SIG-M5 treated with dmso at 0.1 percent for 504 hours (cell line): ENCODE measurements around the gene PSME1.

ENCODE experiments used
- DNase-seq: peaks from one replicate; lab custom pipeline; 2025; ENCODE audit not compliant: unreplicated experiment; lab: John Stamatoyannopoulos, UW

Gene PSME1

DNA sequence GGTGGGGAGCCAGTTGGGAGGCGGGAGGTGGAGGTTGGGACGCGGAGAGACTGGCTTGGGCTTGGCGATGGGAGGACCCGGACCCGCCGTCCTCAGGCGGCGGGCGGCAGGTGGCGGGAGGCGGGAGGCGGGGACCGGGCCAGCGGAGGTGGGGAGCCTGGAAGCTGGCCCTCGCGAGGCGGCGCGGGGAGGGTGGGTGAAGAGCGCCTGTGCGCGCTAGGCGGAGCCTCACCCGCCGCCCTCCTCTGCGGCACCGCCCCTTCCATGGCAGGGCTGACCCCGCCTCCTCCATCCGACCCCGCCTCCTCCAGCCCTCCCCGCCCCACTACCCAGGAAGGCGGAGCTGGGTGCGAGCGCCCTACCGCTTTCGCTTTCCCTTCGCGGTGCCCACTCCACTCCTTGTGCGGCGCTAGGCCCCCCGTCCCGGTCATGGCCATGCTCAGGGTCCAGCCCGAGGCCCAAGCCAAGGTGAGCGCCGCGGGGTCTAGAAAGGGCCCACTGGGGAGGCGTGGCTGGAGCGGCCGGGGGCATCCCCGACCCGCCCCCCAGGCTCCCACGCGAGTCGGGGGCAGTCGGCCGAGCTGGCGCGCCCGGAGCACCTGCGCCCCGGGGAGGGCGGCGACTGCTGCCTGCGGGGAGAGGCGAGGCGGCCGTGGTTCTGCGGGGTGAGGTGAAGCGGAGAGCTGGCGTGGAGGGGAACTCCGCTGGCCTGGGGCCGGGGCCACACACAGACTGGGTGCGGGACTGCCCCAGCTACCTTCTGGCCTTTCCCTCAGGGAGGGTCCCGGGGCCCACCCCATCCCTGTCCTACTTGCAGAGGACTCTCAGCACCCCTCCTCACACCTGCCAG, at the start of gene PSME1:
Gene PSME1 (plus strand): TSS at position 361 of the 850 bp plus-strand sequence. CDS start 69 bp downstream, at position 430.
- DNase-seq, result peak; percentile 85

DNA sequence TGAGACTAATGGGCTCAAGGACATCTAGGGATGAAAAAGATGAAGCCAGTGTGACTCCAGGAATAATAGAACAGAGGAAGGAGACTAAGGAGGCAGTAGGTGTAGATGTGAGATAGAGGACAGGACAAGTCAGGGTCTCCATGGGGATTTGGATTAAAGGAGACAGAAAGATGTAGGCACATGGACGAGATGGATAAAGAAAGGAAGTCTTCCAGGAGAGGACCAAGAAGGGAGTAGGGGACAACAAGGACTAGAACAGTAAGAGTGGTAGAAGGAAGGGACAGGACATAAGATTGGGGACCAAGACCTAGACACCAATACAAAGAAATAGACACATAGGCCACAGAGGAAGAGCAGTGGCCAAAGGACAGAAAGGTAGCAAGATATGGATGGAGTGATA, 49.0 kb upstream of the PSME1 start:
- DNase-seq, result no peak

DNA sequence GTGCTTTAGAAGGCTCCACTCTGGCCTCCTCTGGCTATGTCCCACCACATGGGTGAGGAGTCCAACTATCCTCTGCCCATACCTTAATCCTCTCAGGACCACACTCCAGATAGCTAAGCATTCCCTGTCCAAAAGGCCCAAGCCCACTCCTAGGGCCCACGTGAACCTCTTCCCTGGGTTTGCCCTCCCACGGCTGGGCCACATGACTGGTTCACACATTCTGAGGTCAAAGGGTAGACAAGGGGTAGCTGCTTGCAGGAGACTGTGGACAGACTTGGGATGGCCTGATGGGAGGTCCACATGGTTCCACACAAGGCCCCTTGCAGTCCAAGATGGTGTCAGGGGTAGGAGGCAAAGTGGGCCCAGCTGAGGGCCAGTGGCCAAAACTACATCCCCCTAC, 47.9 kb upstream of the PSME1 start:
- DNase-seq, result no peak

DNA sequence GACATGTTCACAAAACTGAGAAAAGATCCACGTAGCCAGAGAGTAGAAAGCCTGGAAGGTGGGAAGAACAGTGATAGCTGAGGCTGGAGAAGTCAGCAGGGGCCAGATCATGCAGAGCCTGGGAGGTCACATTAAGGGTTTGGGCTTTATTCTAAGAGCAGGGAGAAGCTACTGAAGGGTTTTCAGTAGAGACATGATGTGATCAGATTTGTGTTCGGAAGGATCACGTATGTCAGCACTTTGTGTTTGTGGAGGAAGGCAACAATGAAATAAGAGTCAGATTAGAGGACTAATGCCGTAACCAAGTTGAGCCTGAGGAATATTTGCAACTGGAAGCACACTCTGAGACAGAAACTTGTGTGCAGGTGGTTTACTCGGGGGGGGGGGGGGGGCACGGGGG, 46.1 kb upstream of the PSME1 start:
- DNase-seq, result no peak

DNA sequence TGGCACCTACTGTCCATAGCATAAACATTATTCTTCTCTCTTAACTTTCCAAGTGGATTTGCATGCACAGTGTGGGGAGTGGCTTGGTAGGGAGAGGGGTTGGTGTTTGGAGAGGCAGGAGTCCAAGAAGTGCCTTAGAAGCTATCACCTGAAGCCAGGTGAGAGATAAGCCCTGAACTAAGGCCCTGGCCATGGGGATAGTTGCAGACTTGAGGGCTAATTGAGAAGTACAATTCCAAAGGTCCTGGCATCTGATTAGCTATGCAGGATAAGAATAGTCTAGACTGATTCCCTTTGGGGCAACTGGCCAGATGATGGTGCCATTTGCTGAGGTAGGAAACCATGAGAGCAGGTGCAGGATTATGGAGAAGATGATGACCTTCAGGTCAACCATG, 43.9 kb upstream of the PSME1 start:
- no peak for DNase-seq

DNA sequence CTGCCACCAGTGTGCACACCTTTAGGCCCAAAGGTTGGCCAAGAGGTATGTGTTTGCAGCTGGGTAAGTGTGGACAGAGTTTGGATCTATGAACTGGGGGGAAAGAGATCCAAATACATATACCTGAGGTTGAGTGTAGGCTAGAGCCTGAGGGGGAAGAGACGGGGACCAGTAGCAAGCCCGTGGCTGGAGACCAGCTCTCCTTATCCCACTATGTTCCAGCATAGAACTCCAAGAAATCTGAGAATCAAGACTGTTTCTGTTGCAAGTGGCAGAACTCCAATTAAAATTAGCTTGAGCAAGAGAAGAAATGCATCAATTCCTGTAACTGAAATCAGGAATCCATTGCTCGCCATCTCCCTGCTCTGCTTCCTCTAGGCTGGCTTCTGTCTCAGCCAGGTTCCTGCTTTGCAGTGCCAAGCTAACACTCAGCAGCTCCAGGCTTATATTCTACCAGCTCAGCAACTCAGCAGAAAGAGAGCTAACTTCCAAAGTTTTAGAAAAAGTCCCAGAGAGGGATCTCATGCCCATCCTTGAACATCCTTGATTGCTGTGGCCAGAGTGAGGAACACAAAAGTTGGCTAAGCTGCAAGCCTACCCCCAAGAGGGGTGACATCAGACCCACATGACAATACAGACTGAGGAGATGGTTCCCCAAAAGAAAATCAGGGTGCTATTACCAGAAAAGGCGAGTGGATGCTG, 43.3 kb upstream of the PSME1 start:
- no peak for DNase-seq

DNA sequence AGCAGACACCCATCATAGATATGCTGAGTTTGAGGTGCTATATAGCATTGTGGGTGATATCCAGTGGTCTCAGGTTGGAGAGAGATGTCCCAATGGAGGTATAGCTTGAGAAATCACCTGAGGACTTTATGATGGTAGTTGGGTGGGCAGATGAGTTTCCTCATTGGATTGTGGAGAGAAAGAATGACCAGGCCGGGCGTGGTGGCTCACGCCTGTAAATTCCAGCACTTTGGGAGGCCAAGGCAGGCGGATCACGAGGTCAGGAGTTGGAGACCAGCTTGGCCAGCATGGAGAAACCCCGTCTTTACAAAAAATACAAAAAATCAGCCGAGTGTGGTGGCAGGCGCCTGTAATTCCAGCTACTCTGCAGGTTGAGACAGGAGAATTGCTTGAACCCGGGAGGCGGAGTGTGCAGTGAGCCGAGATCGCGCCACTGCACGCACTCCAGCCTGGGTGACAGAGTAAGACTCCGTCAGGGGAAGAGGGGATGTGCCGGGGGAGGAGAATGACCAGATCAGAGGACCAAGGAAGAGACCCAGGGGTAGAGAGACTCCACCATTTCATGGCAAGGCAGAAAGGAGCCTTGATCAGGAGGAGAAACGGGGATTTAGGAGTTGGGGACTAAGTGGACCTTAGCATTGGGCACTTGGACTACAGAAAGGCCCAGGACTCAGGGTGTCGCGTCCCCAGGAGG, 42.6 kb upstream of the PSME1 start:
- no peak for DNase-seq

DNA sequence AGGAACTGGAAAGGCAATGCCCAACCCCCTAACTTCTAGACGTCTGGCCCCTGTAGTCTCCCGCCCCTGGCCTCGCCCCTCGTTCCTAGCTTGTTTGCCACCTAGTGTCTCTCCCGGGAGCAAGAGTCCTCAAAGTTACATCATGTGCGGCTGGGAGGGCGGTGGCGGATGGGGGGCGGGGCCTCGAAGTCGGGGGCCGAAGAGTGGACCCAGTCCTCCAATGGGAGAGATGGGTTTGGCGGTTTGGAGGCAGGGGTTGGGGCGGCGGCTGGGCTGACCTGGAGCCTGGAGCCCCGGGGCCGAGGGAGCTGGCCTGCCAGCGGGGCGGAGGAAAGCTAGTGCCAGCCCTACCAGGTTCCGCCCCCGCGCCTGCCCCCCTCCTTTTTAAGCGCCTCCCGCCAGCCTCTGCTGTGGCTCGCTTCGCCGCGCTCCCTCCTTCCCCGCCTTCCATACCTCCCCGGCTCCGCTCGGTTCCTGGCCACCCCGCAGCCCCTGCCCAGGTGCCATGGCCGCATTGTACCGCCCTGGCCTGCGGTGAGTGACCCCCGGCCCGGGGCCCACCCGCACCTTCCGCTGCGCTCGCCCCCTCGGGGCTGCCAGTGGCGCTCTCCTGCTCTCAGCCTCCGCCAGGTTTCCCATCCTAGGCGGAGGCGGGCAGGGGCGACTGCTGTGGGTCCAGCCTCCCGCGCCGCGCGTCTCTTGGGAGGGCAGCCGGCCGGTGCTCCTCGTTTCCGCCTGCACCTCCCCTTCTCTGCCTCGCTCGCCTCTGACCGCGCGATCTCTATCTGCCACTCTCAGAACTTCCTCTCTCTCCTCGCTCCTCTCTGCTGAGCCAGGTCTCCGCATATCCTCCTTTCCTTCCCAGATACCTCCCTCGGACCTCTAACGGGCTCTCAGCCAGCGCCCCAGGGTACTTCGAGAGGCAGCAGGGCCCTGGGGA, 41.8 kb upstream of the PSME1 start, which contains the start of gene PCK2:
Gene PCK2 (plus strand): TSS at position 411 of the 940 bp plus-strand sequence. CDS start 95 bp downstream, at position 506.
- DNase-seq, result peak; percentile 91

DNA sequence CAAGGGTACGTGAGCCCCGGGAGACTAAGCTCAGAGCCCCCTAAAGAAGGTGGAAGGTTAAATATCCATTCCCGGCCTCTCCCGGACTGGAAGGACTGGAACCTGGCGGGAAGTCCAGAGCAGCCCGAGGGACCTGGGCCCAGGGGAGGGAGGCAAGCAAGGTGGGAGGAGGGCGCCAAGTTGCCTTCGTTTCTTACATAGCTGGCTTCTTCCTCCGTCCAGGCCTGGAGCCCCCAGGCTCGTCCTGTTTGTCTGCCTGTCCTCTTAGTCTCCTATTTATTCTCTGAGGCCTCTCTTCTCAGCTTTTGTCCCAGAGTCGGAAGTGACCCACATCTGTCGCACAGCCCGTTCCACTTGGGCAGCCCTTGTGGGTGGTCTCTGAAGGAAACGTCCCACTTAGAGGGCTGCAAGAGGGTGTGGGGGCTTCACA, 41.1 kb upstream of the PSME1 start:
- DNase-seq, result peak; percentile 8

DNA sequence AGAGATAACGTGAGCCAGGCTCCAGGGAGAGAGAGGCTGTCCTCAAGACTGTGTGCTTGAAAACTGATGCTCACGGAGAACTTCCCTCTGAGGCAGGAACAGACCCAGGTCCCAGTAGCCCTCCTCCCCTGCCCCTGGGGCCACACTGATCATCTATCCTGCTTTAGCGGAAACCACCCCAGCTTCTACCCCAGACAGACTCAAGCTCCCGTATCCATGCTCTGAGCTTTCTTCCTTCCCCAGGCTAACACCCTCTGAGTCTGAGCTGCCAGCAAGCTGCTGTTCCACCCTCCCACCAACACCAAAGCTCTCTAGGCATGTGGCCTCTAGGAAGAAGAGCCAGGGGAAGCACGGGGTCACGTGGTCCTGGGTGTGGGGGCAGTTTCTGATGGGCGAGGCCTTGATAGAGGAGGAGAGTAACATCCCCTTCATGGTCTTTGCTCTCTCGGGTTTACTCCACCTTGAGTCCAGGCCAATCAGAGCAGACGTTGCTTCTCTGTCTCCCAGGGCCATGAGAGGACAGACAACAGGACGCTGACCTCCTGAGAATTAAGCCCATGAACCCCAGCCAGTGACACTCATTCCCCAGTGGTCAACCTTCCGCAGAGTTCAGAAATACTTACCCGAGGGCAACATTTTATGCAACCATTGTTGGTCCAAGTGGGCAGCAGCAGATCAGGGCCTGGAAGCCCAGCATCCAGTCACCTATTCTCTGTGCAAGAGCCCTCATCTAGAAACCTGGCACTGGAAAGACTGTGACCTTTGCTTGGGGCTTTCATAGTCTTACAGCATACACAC, 40.5 kb upstream of the PSME1 start:
- DNase-seq, result peak; percentile 62

DNA sequence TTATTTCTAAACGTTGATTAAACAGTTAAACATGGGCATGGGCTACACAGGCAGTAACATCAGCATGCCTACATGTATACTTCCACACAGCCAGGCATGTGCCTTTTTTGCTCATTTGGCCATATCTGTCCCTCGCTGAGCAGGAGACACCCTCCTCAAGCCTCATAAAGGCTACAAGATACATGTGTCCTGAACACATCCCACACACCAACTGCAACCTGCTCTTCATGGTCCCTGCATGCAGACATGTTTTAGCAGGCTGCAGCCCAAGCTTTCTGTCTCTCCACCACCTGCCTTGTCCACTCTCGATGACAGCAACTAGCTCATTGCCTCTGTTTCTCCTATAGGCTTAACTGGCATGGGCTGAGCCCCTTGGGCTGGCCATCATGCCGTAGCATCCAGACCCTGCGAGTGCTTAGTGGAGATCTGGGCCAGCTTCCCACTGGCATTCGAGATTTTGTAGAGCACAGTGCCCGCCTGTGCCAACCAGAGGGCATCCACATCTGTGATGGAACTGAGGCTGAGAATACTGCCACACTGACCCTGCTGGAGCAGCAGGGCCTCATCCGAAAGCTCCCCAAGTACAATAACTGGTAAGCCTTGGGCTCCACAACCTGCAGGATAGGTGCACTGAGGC, 39.3 kb upstream of the PSME1 start:
- no peak for DNase-seq

DNA sequence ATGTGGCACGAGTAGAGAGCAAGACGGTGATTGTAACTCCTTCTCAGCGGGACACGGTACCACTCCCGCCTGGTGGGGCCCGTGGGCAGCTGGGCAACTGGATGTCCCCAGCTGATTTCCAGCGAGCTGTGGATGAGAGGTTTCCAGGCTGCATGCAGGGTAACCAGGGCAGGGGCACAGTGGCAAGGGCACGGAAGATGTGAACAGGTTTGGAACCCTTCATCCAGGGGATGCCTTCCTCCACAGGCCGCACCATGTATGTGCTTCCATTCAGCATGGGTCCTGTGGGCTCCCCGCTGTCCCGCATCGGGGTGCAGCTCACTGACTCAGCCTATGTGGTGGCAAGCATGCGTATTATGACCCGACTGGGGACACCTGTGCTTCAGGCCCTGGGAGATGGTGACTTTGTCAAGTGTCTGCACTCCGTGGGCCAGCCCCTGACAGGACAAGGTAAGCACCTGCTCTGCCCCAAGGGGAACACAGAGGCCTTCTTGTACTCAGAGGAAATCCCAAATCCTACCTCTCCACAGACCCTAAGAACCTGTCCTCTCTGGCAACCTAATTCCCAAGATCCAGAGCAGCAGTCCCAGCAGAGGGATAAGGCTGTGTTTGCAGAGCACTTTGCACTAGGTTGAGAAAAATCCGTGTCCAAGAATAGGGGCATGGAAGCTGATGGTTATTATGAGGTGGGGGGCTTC, 37.6 kb upstream of the PSME1 start:
- no peak for DNase-seq

DNA sequence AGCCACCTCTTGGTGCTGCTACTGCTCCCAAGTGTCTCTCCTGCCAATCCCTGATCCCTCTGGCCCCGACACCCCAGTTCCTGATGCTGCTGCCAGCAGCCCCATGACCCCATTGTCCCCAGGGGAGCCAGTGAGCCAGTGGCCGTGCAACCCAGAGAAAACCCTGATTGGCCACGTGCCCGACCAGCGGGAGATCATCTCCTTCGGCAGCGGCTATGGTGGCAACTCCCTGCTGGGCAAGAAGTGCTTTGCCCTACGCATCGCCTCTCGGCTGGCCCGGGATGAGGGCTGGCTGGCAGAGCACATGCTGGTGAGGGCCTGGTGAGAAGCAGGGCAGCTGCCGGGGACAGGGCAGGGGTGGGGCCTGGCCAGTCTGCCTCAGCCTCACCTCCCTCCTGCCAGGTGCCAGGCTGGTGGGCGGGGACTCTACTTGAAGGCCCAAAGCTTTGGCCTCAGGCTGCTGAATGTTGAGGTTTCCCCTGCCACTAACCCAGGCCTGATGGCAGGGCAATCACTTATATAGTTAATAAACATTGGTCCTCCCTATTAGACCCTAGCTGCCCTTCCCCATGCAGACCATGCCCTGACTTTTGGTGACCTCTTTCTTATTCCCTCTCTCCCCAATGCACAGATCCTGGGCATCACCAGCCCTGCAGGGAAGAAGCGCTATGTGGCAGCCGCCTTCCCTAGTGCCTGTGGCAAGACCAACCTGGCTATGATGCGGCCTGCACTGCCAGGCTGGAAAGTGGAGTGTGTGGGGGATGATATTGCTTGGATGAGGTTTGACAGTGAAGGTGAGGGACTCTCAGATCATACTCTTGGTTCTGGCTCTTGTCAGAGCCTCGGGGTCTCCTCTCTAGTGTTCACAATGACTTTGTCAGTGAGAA, 36.8 kb upstream of the PSME1 start:
- DNase-seq, result no peak

DNA sequence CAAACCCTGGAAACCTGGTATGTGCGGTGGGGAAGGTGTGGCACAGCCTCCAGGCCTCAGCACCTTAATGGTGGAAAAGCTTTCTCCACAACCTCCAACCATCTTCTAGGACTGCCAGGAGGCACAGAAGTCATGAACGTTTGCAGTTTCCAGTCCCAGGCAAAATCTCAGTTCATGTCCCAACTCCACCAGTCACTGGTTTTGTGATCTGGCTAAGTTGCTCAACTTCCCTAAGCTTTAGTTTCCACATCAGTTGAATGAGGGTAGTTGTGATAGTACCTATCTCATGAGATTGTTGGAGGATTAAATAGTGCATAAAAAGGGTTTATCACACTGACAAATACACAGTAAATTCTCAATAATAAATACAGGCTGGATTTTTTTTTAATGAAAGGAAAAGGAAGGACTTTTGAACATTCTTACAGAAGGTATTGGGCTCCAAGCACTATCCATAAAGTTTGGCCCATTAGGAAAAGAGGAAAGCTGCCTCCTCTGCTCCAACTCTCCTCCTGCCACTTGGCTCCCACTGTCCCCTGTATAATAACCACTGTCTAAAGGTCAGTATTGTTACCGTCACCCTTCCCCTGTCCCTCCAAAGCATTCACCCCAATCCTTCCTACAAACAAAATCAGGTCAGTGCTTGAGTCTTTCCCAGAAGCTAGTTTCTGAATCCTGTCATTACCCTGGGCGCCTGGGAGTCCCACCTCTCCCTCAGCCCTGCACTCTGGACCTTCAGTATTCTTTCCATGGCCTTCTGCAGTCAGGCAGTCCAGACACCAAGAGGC, 35.6 kb upstream of the PSME1 start:
- peak; percentile 27 for DNase-seq

DNA sequence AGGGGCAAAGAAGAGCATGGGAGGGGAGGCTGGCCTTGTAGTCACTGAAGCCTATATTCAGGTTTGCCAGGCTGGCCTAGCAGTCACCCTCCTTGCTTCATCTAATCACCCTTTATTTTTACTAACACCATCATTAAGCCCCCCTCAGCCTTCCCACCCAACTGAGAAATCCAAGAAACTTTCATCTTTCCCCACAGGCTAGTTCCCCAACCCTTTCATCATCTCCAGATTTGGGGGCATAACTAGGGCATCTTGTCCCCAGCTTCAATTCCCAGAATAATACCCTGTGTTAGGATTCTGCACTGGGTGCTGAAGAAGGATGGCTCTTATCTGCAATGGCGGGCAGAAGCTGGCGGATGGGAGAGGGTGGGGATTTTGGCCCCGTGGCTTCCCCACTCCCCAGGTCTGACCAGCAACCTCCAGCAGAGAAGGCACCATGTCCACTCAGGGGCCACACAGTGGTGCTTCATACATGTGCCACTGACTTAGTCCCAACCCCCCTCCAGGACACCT, 35.0 kb upstream of the PSME1 start:
- no peak for DNase-seq

DNA sequence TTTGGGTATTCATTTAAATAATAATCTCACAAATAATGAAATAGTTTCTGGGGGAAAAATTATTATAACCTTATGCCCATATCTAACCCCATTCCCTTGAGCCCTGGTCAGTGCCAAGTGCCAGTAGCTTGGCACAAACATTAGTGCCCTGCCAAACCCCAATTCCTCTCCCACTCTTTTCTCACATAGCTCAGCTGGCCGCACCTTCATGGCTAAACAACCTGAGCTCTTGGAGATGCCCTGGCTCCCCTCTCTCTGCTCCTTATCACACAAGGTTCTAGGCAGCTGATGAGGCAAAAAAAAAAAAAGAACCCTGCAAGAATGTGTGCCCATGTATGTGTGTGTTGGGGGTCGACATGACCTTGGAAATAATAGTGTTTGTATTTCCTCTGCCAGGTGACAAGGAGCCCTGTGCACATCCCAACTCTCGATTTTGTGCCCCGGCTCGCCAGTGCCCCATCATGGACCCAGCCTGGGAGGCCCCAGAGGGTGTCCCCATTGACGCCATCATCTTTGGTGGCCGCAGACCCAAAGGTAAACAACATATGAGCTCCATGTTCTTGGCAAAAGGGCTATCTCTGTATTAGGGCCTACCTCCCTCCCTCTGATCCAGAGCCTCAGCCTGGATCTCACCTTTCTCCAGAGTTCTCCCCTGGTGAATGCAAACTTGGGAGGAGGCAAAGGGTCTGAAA, 33.5 kb upstream of the PSME1 start:
- DNase-seq, result no peak
